PFSK-1 (cell line): Measurements from ENCODE around the gene PARD3B.

Source experiments
- FOXP2 ChIP-seq: optimal IDR thresholded peaks from 2 replicates; pipeline ENCODE3; 2011; ENCODE audit warnings: borderline replicate concordance, control low read depth, inconsistent platforms; ENCODE audit not compliant: insufficient read depth; ENCODE audit errors: extremely low read length, extremely low read depth
- POLR2AphosphoS5 ChIP-seq: IDR thresholded peaks from 2 replicates; pipeline ENCODE4 v1.6.1; 2012; ENCODE audit warnings: low read depth, mild to moderate bottlenecking, control low read depth, low read length, moderate library complexity
- SIN3A ChIP-seq: IDR thresholded peaks from 2 replicates; pipeline ENCODE4 v1.6.1; 2012; ENCODE audit warnings: mild to moderate bottlenecking, low read length, moderate library complexity, borderline replicate concordance; ENCODE audit not compliant: insufficient read depth
- TAF1 ChIP-seq: IDR thresholded peaks from 2 replicates; pipeline ENCODE4 v1.6.1; 2012; ENCODE audit warnings: low read length, control low read depth, borderline replicate concordance; ENCODE audit not compliant: insufficient read depth

DNA sequence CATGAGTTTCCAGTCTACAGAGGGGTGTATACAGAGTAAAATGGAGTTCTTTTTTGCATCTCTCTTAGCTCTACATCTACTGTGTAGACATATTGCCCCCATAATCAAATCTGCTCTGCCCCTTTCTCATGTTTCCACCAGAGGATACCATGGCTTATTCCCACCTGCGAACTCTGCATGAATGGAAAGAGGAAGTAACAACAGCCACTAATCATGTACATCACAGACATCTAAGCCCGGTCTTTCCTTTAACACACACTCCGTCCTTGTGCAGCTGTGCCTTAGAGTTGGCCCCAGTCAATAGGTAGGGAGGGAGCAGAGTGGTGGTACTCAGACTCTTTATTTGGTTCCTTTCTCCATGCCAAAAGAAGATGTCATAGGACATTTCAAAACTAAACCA is 989.7 kb downstream of the PARD3B start:
- TF ChIP-seq SIN3A, result no peak
- TF ChIP-seq TAF1, result no peak
- no peak for TF ChIP-seq FOXP2
- no peak for TF ChIP-seq POLR2AphosphoS5
